Measurements from ENCODE around the gene GGT7.
A peak's percentile ranks its signal among the peaks of the same experiment; 100 is the strongest.

The GGT7 gene, protein sequence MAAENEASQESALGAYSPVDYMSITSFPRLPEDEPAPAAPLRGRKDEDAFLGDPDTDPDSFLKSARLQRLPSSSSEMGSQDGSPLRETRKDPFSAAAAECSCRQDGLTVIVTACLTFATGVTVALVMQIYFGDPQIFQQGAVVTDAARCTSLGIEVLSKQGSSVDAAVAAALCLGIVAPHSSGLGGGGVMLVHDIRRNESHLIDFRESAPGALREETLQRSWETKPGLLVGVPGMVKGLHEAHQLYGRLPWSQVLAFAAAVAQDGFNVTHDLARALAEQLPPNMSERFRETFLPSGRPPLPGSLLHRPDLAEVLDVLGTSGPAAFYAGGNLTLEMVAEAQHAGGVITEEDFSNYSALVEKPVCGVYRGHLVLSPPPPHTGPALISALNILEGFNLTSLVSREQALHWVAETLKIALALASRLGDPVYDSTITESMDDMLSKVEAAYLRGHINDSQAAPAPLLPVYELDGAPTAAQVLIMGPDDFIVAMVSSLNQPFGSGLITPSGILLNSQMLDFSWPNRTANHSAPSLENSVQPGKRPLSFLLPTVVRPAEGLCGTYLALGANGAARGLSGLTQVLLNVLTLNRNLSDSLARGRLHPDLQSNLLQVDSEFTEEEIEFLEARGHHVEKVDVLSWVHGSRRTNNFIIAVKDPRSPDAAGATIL

DNA sequence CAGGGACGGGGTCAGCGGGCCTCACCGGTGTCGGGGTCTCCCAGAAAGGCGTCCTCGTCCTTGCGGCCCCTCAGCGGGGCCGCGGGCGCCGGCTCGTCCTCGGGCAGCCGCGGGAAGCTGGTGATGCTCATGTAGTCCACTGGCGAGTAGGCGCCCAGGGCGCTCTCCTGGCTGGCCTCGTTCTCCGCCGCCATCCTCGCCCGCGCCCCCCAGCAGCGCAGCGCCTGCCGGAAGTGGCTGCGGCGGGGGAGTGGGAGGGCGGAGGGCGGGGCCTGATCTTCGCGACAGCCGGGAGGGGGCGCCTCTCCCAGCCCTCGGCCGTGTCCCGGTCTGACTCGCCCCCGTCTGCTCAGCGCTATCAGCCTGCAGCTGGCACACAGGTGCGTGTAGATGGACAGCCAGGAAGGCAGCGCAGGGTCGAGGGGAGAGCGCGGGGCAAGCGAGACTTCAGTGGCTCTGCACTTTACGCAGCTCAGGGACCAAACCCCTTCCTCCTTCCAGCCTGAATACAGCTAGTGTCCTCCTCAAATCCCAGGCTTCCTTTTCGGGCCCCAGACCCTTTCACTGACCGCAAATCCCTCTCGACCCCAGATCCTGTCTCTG, at the start of gene GGT7:
Gene GGT7 (minus strand): TSS at position 235 of the 603 bp plus-strand sequence. CDS start 41 bp downstream, at position 194.
- H3K4me3 ChIP-seq (ENCODE audit: low read depth, low read length) = peak within 1 kb of the TSS; percentile 52
- DNase-seq (ENCODE audit: low read depth) = peak; percentile 86
- TF ChIP-seq, protein P1, sequence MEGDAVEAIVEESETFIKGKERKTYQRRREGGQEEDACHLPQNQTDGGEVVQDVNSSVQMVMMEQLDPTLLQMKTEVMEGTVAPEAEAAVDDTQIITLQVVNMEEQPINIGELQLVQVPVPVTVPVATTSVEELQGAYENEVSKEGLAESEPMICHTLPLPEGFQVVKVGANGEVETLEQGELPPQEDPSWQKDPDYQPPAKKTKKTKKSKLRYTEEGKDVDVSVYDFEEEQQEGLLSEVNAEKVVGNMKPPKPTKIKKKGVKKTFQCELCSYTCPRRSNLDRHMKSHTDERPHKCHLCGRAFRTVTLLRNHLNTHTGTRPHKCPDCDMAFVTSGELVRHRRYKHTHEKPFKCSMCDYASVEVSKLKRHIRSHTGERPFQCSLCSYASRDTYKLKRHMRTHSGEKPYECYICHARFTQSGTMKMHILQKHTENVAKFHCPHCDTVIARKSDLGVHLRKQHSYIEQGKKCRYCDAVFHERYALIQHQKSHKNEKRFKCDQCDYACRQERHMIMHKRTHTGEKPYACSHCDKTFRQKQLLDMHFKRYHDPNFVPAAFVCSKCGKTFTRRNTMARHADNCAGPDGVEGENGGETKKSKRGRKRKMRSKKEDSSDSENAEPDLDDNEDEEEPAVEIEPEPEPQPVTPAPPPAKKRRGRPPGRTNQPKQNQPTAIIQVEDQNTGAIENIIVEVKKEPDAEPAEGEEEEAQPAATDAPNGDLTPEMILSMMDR (IDR thresholded peaks at IDR 0.05; ENCODE audit: insufficient read depth, low read depth, low read length, missing control alignments) = peak; percentile 72

DNA sequence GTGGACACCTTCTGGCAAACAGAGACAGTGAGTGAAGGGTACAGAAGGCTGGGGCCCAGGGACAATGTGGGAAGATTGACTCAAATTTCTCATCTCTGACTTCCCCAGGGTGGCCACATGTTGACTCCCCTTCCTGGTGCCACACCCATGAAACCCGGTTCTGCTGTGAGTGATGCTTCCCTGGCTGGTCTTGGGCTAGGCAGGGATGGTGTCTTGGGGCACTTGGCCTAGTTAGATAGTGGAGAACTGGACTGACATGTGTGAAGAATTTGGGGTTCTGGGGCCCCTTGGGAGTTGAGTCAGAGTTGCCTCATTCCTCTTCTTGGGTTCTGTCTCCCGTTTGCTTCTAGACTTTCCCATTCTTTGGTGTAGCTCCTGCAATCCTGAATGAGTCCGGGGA, 48.8 kb upstream of the GGT7 start:
- H3K4me3 ChIP-seq (ENCODE audit: low read depth, low read length) = no peak overlapping the region
- TF ChIP-seq, protein P1 (IDR thresholded peaks at IDR 0.05; ENCODE audit: insufficient read depth, low read depth, low read length, missing control alignments) = no peak
- DNase-seq (ENCODE audit: low read depth) = no peak

DNA sequence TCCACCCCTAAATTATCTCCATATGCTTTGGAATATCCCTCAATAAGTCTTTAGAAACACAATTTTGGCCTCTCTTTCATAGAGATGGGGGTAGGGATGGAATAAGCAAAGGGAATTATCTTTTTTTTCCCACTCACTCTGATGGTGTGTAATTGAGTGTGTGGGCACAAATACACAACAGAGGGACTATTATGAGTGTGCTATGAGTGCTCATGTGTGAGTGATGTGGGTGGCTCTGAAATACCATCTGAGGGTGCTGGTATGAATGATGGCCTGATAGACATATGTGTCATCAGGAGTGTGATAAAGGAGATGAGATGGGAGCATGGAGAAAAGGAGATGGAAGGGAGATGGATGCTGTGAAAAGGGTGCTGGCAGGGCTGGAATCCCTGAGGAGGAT, 47.4 kb upstream of the GGT7 start:
- DNase-seq (ENCODE audit: low read depth) = no peak
- TF ChIP-seq, protein P1 (IDR thresholded peaks at IDR 0.05; ENCODE audit: insufficient read depth, low read depth, low read length, missing control alignments) = no peak

DNA sequence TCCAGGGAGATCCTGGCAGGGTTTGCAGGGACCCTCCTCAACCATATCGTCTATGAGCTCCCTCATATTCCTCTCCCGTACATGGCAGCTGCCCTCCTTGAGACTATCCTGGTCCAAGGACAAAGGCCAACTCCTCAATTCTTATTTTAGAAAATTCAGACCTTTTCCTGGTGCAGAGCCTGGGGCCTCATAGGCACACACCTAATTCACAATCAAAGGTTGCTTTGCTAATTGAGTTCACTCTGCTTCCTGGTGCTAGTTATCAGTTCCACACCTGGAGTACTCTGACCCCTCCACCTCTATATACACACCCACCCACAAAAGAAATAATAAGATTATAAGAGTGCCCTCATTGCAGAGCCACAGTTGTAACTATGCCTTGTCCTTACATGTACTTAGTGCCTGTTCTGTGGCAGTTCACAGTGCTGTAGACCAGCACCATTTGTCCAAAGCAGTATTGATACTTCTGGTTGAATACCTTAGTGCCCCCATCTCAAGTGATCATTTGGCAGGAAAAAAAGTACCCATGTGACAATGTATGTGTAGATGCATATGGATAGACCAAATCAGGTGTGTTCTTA, 44.2 kb upstream of the GGT7 start:
- TF ChIP-seq, protein P1 (IDR thresholded peaks at IDR 0.05; ENCODE audit: insufficient read depth, low read depth, low read length, missing control alignments) = no peak
- no peak overlapping the region for H3K4me3 ChIP-seq (ENCODE audit: low read depth, low read length)

More for the DNA sequence above, 47.4 kb upstream of the GGT7 start:
- H3K4me3 ChIP-seq (ENCODE audit: low read depth, low read length) = no peak overlapping the region

DNA sequence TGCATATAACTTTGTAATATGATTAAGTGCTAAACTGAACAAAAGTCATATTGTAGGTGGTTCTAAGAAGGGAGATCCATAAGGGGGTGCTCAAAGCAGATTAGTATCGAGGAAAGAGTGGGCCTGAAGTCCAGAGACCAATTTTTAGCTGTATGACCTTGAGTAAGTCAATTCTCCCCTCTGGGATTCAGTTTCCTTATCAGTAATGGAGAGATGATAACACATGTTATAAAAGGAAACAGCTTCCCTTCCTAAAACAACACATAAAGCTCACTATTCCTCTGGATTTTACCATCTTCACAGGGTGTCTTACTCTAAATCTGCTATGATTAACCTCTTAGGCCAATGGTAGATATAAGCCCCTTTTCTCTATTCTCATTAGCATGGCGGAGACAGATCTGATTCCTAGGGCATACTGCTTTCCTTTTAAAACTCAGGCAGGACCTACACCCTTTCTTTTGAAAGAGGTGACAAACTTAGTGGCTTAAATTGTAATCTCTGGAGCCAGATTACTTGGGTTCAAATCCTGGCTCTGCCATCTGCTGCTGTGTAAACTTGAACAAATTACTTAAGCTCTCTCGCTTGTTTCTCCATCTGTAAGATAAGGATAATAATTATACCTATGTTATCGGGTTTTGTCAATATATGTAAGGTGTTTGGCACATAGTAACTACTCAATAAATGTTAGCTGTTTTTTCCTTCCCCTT, 43.2 kb upstream of the GGT7 start:
- DNase-seq (ENCODE audit: low read depth) = no peak
- H3K4me3 ChIP-seq (ENCODE audit: low read depth, low read length) = no peak overlapping the region
- TF ChIP-seq, protein P1 (IDR thresholded peaks at IDR 0.05; ENCODE audit: insufficient read depth, low read depth, low read length, missing control alignments) = no peak

More for the DNA sequence above, 44.2 kb upstream of the GGT7 start:
- no peak for DNase-seq (ENCODE audit: low read depth)

DNA sequence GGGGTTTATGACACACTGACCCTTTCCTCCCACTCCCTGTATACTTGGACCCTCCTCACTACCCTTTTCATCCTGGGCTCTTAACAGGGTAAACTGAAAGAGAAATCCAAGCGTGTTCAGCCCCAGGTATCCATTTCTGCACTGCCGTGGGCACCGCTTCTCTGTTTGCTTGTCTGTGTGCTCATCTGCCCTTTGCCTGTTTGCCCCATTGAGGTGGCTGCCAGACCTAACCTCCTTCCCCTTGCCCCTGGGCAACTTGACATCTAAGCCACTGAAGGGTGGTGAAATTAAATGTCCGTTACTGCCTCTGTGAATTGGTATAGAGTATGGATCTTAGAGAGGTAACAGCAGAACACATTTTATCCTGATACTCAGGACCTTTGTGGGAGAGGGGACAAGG, 42.5 kb upstream of the GGT7 start:
- H3K4me3 ChIP-seq (ENCODE audit: low read depth, low read length) = no peak overlapping the region
- TF ChIP-seq, protein P1 (IDR thresholded peaks at IDR 0.05; ENCODE audit: insufficient read depth, low read depth, low read length, missing control alignments) = no peak
- DNase-seq (ENCODE audit: low read depth) = no peak

Measured in GM12865 (cell line).